ENCODE data around the gene NPR2. TPM values are rescaled to one million over a fixed set of nuclear protein-coding genes. Genes with fewer than 3 reads are reported as not detected.
A peak's percentile ranks its signal among the peaks of the same experiment; 100 is the strongest.

NPR2 gene
- polyA plus RNA-seq, 1 of the 3 experiments (the other 2 are of a cell fraction): 13.5 TPM

DNA sequence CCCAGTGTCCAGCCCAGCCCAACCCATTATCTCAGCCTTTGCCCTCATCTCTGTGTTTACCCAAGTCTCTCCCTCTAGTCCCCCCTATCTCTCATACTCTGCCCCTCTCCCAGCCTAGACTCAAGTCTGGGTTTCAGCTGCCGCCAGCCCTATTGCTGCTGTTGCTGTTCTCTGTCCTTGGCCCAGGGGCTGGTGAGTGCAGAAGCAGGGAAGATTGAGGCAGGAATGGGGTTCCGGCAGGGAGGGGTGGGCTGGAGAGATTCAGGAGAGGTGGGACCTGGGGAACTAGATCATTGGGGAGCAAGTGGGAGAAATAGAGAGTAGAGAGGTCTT, 38.3 kb downstream of the NPR2 start:
- H4K20me1 ChIP-seq (ENCODE audit: insufficient read depth): no peaks in the 10 kb centered on the region
- no peak for DNase-seq
- ChIA-PET POLR2A (no interaction called here), CTCF (interaction anchor here (4.4 kb wide), 1 partner anchor 39 kb away, joined by 20 read pairs; no protein-coding TSS in a partner anchor)
- H3K4me1 ChIP-seq (ENCODE audit: control insufficient read depth in 1 of 2, insufficient read depth in 2 of 2, low read depth in 1 of 2, low read length in 1 of 2): peaks cover 7 to 25% of the 10 kb centered on the region in 2 experiments; a peak in 1 of 4 replicates
- peak overlapping the region in 1 of 2 experiments; percentile 46; a peak in 3 of 4 replicates for H3K27ac ChIP-seq (ENCODE audit: low read depth in 2 of 2, low read length in 1 of 2)
- no peaks in the 10 kb centered on the region for H3K9me2 ChIP-seq
- TF ChIP-seq NRF1 (IDR thresholded peaks at IDR 0.05; ENCODE audit: low read depth, low read length): no peak
- TF ChIP-seq EP300 (IDR thresholded peaks at IDR 0.05; ENCODE audit: borderline replicate concordance in 1 of 2, low read depth in 1 of 2, low read length in 1 of 2): no peak
- TF ChIP-seq MEF2A (IDR thresholded peaks at IDR 0.05; ENCODE audit: borderline replicate concordance, low read depth): no peak
- no peak for TF ChIP-seq POLR2AphosphoS5 (IDR thresholded peaks at IDR 0.05; ENCODE audit: low read depth, low read length)
- TF ChIP-seq, protein P1, sequence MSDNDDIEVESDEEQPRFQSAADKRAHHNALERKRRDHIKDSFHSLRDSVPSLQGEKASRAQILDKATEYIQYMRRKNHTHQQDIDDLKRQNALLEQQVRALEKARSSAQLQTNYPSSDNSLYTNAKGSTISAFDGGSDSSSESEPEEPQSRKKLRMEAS (IDR thresholded peaks at IDR 0.05; ENCODE audit: low read depth): no peak
- TF ChIP-seq, protein P2, sequence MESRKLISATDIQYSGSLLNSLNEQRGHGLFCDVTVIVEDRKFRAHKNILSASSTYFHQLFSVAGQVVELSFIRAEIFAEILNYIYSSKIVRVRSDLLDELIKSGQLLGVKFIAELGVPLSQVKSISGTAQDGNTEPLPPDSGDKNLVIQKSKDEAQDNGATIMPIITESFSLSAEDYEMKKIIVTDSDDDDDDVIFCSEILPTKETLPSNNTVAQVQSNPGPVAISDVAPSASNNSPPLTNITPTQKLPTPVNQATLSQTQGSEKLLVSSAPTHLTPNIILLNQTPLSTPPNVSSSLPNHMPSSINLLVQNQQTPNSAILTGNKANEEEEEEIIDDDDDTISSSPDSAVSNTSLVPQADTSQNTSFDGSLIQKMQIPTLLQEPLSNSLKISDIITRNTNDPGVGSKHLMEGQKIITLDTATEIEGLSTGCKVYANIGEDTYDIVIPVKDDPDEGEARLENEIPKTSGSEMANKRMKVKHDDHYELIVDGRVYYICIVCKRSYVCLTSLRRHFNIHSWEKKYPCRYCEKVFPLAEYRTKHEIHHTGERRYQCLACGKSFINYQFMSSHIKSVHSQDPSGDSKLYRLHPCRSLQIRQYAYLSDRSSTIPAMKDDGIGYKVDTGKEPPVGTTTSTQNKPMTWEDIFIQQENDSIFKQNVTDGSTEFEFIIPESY (IDR thresholded peaks at IDR 0.05; ENCODE audit: borderline replicate concordance, low read depth): no peak
- TF ChIP-seq GABPA (IDR thresholded peaks at IDR 0.05; ENCODE audit: low read depth): no peak
- TF ChIP-seq, protein P3, sequence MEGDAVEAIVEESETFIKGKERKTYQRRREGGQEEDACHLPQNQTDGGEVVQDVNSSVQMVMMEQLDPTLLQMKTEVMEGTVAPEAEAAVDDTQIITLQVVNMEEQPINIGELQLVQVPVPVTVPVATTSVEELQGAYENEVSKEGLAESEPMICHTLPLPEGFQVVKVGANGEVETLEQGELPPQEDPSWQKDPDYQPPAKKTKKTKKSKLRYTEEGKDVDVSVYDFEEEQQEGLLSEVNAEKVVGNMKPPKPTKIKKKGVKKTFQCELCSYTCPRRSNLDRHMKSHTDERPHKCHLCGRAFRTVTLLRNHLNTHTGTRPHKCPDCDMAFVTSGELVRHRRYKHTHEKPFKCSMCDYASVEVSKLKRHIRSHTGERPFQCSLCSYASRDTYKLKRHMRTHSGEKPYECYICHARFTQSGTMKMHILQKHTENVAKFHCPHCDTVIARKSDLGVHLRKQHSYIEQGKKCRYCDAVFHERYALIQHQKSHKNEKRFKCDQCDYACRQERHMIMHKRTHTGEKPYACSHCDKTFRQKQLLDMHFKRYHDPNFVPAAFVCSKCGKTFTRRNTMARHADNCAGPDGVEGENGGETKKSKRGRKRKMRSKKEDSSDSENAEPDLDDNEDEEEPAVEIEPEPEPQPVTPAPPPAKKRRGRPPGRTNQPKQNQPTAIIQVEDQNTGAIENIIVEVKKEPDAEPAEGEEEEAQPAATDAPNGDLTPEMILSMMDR (IDR thresholded peaks at IDR 0.05): no peak
- no peak for TF ChIP-seq TAF1 (IDR thresholded peaks at IDR 0.05; ENCODE audit: borderline replicate concordance, low read depth, low read length)
- no peak for TF ChIP-seq ELF1 (IDR thresholded peaks at IDR 0.05)
- no peak for TF ChIP-seq GATA2 (CRISPR knock-in tag; IDR thresholded peaks at IDR 0.05)
- TF ChIP-seq MXI1 (IDR thresholded peaks at IDR 0.05; ENCODE audit: low read depth, low read length): no peak
- no peak for TF ChIP-seq FOXM1 (IDR thresholded peaks at IDR 0.05; ENCODE audit: low read depth)
- TF ChIP-seq, protein P4, sequence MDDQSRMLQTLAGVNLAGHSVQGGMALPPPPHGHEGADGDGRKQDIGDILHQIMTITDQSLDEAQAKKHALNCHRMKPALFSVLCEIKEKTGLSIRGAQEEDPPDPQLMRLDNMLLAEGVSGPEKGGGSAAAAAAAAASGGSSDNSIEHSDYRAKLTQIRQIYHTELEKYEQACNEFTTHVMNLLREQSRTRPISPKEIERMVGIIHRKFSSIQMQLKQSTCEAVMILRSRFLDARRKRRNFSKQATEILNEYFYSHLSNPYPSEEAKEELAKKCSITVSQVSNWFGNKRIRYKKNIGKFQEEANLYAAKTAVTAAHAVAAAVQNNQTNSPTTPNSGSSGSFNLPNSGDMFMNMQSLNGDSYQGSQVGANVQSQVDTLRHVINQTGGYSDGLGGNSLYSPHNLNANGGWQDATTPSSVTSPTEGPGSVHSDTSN (IDR thresholded peaks at IDR 0.05): no peak
- TF ChIP-seq, protein P5, sequence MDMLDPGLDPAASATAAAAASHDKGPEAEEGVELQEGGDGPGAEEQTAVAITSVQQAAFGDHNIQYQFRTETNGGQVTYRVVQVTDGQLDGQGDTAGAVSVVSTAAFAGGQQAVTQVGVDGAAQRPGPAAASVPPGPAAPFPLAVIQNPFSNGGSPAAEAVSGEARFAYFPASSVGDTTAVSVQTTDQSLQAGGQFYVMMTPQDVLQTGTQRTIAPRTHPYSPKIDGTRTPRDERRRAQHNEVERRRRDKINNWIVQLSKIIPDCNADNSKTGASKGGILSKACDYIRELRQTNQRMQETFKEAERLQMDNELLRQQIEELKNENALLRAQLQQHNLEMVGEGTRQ (IDR thresholded peaks at IDR 0.05; ENCODE audit: borderline replicate concordance, low read depth, low read length): no peak
- TF ChIP-seq FOSL2 (IDR thresholded peaks at IDR 0.05; ENCODE audit: borderline replicate concordance, low read depth): no peak
- H3K79me2 ChIP-seq (ENCODE audit: insufficient read depth): no peaks in the 10 kb centered on the region
- no peaks in the 10 kb centered on the region for H3K27me3 ChIP-seq (ENCODE audit: insufficient read depth)
- H3K9me3 ChIP-seq: no peaks in the 10 kb centered on the region
- peak overlapping the region; percentile 56 to 80 for H3K4me3 ChIP-seq (ENCODE audit: low read depth in 2 of 2, low read length in 1 of 2)
- 72% methylated on average over 2 of the region's 2 CpGs for WGBS (ENCODE audit: low lambda C conversion rate)
- H3F3A ChIP-seq (replicated peaks; ENCODE audit: insufficient read depth): peaks cover 4% of the 10 kb centered on the region
- H3K36me3 ChIP-seq (replicated peaks in 1 of 2; ENCODE audit: control insufficient read depth in 1 of 2, insufficient read depth in 2 of 2, low read length in 1 of 2): no peaks in the 10 kb centered on the region
- H3K4me2 ChIP-seq: peak overlapping the region; percentile 96
- peak overlapping the region; percentile 74; the same call in 1 of the 2 replicates for H2AFZ ChIP-seq (ENCODE audit: low read depth)
- H3K9ac ChIP-seq: peak overlapping the region; percentile 73

Data from SK-N-SH (cell line).